Panc1 (cell line): ENCODE data around the gene PTPRF.

ENCODE experiments used
- POLR2AphosphoS5 ChIP-seq: IDR thresholded peaks from 2 replicates; pipeline ENCODE4 v1.6.1; 2012; ENCODE audit warnings: mild to moderate bottlenecking, low read depth, low read length, moderate library complexity
- TCF7L2 ChIP-seq: IDR thresholded peaks from 2 replicates; pipeline ENCODE4 v1.6.1; 2011; ENCODE audit warnings: mild to moderate bottlenecking, low read depth, low read length, inconsistent platforms

DNA sequence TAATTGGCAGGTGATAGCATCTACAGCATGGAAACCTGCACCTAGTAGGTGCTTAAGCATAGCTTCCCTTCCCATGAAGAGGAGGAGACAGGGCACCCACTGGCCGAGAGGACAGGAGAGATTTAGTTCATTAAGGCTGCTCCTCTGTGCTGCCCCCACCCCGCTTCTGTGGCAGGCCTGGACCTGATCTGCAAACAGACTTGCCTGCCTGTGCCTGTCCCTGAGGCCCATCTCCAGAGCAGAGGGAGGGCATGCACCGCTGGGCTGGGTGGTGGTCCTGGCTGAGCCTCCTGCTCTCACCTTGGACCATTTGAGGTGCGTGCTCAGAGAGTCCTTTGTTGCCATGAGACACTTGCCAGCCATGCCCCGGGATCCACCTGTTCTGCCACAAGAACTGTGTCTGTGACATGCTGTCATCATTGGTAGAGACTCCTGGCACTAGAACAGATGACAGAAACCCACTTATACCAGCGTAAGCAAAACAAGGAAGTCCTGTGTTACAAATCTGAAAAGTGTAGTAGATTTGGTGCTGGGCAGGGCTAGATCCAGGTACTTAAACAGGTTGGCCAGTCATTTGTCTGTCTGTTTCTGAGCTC lies 55.6 kb downstream of the PTPRF start:
- TF ChIP-seq POLR2AphosphoS5: no peak
- no peak for TF ChIP-seq TCF7L2
